H1 (cell line): Measurements from ENCODE around the gene LKAAEAR1. TPM values are rescaled to one million over a fixed set of nuclear protein-coding genes. Genes with fewer than 3 reads are reported as not detected.

Source experiments
- CTCF ChIA-PET: fragments of 300-600 bp; sonication (Branson Sonifier 250); formaldehyde crosslinking; loops from one replicate; lab custom pipeline; 2021; ENCODE audit not compliant: partially characterized antibody; lab: Charles Lee
- POLR2A ChIA-PET: fragments of 300-600 bp; sonication (Branson Sonifier 250); formaldehyde crosslinking; loops from one replicate; lab custom pipeline; 2021; ENCODE audit warnings: inconsistent platforms; ENCODE audit not compliant: partially characterized antibody; lab: Charles Lee
- DNase-seq, 2 experiments: peaks; one replicate each; pipeline versions ENCODE4 v3.0.0 to v3.0.0-alpha.2; 2010 to 2022; ENCODE audit warnings: low spot score in 2 of 2, low read depth in 1 of 2, mixed read lengths in 1 of 2
- FAIRE-seq: peaks from 2 replicates; lab custom pipeline; 2011; peaks lifted over from hg19 to GRCh38; lab: Jason Lieb, UNC
- H2AFZ ChIP-seq: 2 replicates; pipeline ENCODE4 v1.8.1; 2012; ENCODE audit warnings: low read length, inconsistent platforms
- H2AK5ac ChIP-seq: 2 replicates; pipeline ENCODE4 v1.6.1; 2013; ENCODE audit warnings: low read depth, low read length
- H2BK120ac ChIP-seq: replicated peaks from 2 replicates; pipeline ENCODE3; 2013; ENCODE audit warnings: low read depth, low read length, inconsistent platforms
- H2BK12ac ChIP-seq: 2 replicates; pipeline ENCODE4 v1.6.1; 2013; ENCODE audit warnings: low read depth, low read length
- H2BK15ac ChIP-seq: 2 replicates; pipeline ENCODE4 v1.6.1; 2013; ENCODE audit warnings: low read length
- H2BK20ac ChIP-seq: 2 replicates; pipeline ENCODE4 v1.6.1; 2013; ENCODE audit warnings: low read length
- H2BK5ac ChIP-seq: 2 replicates; pipeline ENCODE4 v1.6.1; 2013; ENCODE audit warnings: low read depth, low read length
- H3K14ac ChIP-seq: 2 replicates; pipeline ENCODE4 v1.6.1; 2013; ENCODE audit warnings: inconsistent platforms; ENCODE audit not compliant: insufficient read length
- H3K18ac ChIP-seq: 2 replicates; pipeline ENCODE4 v1.6.1; 2013; ENCODE audit warnings: low read length; ENCODE audit errors: extremely low read depth
- H3K23ac ChIP-seq: 2 replicates; pipeline ENCODE4 v1.6.1; 2013; ENCODE audit warnings: inconsistent platforms; ENCODE audit not compliant: insufficient read length
- H3K23me2 ChIP-seq: 2 replicates; pipeline ENCODE4 v1.6.1; 2013; ENCODE audit warnings: low read depth, low read length
- H3K27ac ChIP-seq: 2 replicates; pipeline ENCODE4 v1.6.1; 2011; ENCODE audit warnings: low read depth, low read length, inconsistent platforms
- H3K27me3 ChIP-seq, 4 experiments: replicated peaks in 1 of 4; 1 replicate in 1 of 4; 2 replicates in 3 of 4; pipeline versions ENCODE4 v1.6.1 to v1.8.1; 2011 to 2013; ENCODE audit warnings: low read length in 3 of 4, mild to moderate bottlenecking in 3 of 4, inconsistent platforms in 2 of 4, mixed read lengths in 2 of 4, moderate library complexity in 1 of 4; ENCODE audit not compliant: control insufficient read depth in 3 of 4, insufficient read depth in 3 of 4; ENCODE audit errors: extremely low read depth in 1 of 4
- H3K36me3 ChIP-seq, 4 experiments: 2 replicates each; pipeline versions ENCODE4 v1.6.1 to v1.8.1; 2011 to 2013; ENCODE audit warnings: mild to moderate bottlenecking in 4 of 4, low read length in 3 of 4, moderate library complexity in 2 of 4, control low read depth in 1 of 4, inconsistent platforms in 1 of 4; ENCODE audit not compliant: insufficient read depth in 4 of 4, control insufficient read depth in 2 of 4
- H3K4ac ChIP-seq: replicated peaks from 2 replicates; pipeline ENCODE3; 2013; ENCODE audit warnings: low read length, low read depth, mixed read lengths, inconsistent platforms; ENCODE audit not compliant: insufficient read length
- H3K4me1 ChIP-seq, 4 experiments: replicated peaks in 1 of 4; 1 replicate in 1 of 4; 2 replicates in 3 of 4; pipeline versions ENCODE4 v1.6.1 to v1.8.1; 2011 to 2013; ENCODE audit warnings: low read length in 3 of 4, inconsistent platforms in 2 of 4, mixed read lengths in 1 of 4; ENCODE audit not compliant: insufficient read depth in 4 of 4, control insufficient read depth in 3 of 4
- H3K4me2 ChIP-seq, 2 experiments: 2 replicates each; pipeline versions ENCODE4 v1.6.1 to v1.8.1; 2011 to 2013; ENCODE audit warnings: low read depth in 2 of 2, low read length in 2 of 2, control low read depth in 1 of 2, inconsistent platforms in 1 of 2, mild to moderate bottlenecking in 1 of 2; ENCODE audit not compliant: insufficient read depth in 1 of 2
- H3K4me3 ChIP-seq, 4 experiments: fragments of 200-600, 300-600 bp in 1 of 4; sonication (generic), shearing (Covaris generic), sonication (Bioruptor Twin) in 1 of 4; 2 replicates each; pipeline versions ENCODE4 v1.5.1 to v1.8.1; 2011 to 2016; ENCODE audit warnings: low read length in 4 of 4, low read depth in 3 of 4, control low read depth in 2 of 4, inconsistent platforms in 2 of 4, mild to moderate bottlenecking in 2 of 4, mixed read lengths in 1 of 4, moderate library complexity in 1 of 4; ENCODE audit not compliant: insufficient read depth in 2 of 4; ENCODE audit errors: extremely low read depth in 1 of 4
- H3K56ac ChIP-seq: replicated peaks from 2 replicates; pipeline ENCODE3; 2013; ENCODE audit warnings: low read depth, mild to moderate bottlenecking, mixed read lengths, low read length, inconsistent platforms; ENCODE audit not compliant: insufficient read length
- H3K79me1 ChIP-seq: 2 replicates; pipeline ENCODE4 v1.6.1; 2013; ENCODE audit warnings: low read depth, low read length, control low read depth
- H3K79me2 ChIP-seq, 2 experiments: 2 replicates each; pipeline versions ENCODE4 v1.6.1 to v1.8.1; 2012 to 2013; ENCODE audit warnings: low read length in 2 of 2, mild to moderate bottlenecking in 2 of 2, inconsistent platforms in 1 of 2; ENCODE audit not compliant: insufficient read depth in 2 of 2, control insufficient read depth in 1 of 2
- H3K9ac ChIP-seq, 4 experiments: replicated peaks in 1 of 4; 1 replicate in 1 of 4; 2 replicates in 3 of 4; pipeline versions ENCODE4 v1.6.1 to v1.8.1; 2011 to 2013; ENCODE audit warnings: low read depth in 3 of 4, low read length in 3 of 4, control low read depth in 2 of 4, mild to moderate bottlenecking in 2 of 4, moderate library complexity in 2 of 4, inconsistent platforms in 1 of 4; ENCODE audit errors: extremely low read depth in 1 of 4
- H3K9me3 ChIP-seq, 2 experiments: 2 replicates each; pipeline versions ENCODE4 v1.6.1 to v1.8.1; 2012 to 2013; ENCODE audit warnings: mild to moderate bottlenecking in 2 of 2, moderate library complexity in 2 of 2, control low read depth in 1 of 2, inconsistent platforms in 1 of 2, low read depth in 1 of 2, low read length in 1 of 2, mixed read lengths in 1 of 2; ENCODE audit not compliant: insufficient read depth in 2 of 2
- H4K20me1 ChIP-seq, 2 experiments: replicated peaks in 1 of 2; 2 replicates each; pipeline versions ENCODE3 to v1.8.1; 2011 to 2013; ENCODE audit warnings: inconsistent platforms in 2 of 2, low read length in 2 of 2, mild to moderate bottlenecking in 1 of 2; ENCODE audit not compliant: insufficient read depth in 2 of 2, control insufficient read depth in 1 of 2
- H4K5ac ChIP-seq: 2 replicates; pipeline ENCODE4 v1.6.1; 2013; ENCODE audit warnings: low read length, low read depth, mixed read lengths, inconsistent platforms; ENCODE audit not compliant: insufficient read length
- H4K8ac ChIP-seq: 2 replicates; pipeline ENCODE4 v1.8.0; 2013; ENCODE audit warnings: mild to moderate bottlenecking, moderate library complexity, low read length, inconsistent platforms; ENCODE audit not compliant: insufficient read depth; ENCODE audit errors: extremely low read depth
- H4K91ac ChIP-seq: replicated peaks from 2 replicates; pipeline ENCODE3; 2013; ENCODE audit warnings: low read length, mixed read lengths, inconsistent platforms; ENCODE audit not compliant: insufficient read length
- BACH1 ChIP-seq: IDR thresholded peaks from 2 replicates; pipeline ENCODE4 v1.6.1; 2012; ENCODE audit warnings: low read length, improper control_type of control experiment
- FOSL1 ChIP-seq: IDR thresholded peaks from 2 replicates; pipeline ENCODE4 v1.6.1; 2011; ENCODE audit warnings: mild to moderate bottlenecking, low read depth, low read length, moderate library complexity; ENCODE audit not compliant: insufficient read depth
- HDAC6 ChIP-seq: IDR thresholded peaks from one replicate; pipeline ENCODE4 v1.7.1; 2012; ENCODE audit warnings: low read depth, mild to moderate bottlenecking, inconsistent platforms, low read length, moderate library complexity
- RAD21 ChIP-seq, 2 experiments: IDR thresholded peaks in 1 of 2; conservative IDR thresholded peaks in 1 of 2; 2 replicates each; pipeline ENCODE4 v1.6.1; 2011; ENCODE audit warnings: low read depth in 2 of 2, low read length in 2 of 2, improper control_type of control experiment in 1 of 2, inconsistent platforms in 1 of 2, mild to moderate bottlenecking in 1 of 2, moderate library complexity in 1 of 2
- RBBP5 ChIP-seq: IDR thresholded peaks from 2 replicates; pipeline ENCODE4 v1.7.1; 2012; ENCODE audit warnings: low read depth, mild to moderate bottlenecking, inconsistent platforms, low read length, moderate library complexity, borderline replicate concordance
- SAP30 ChIP-seq: fragments of 300-600 bp; sonication (generic); IDR thresholded peaks from 2 replicates; pipeline ENCODE4 v1.7.1; 2012; ENCODE audit warnings: low read length, moderate library complexity, mild to moderate bottlenecking, inconsistent platforms; ENCODE audit not compliant: insufficient read depth, insufficient replicate concordance
- SUZ12 ChIP-seq: fragments of 200-600 bp; sonication (generic); IDR thresholded peaks from 2 replicates; pipeline ENCODE4 v1.6.1; 2012; ENCODE audit warnings: mild to moderate bottlenecking, inconsistent platforms, low read length, moderate library complexity, mixed read lengths
- ZNF274 ChIP-seq: IDR thresholded peaks from 2 replicates; pipeline ENCODE4 v1.7.0; 2012; ENCODE audit warnings: low read length, borderline replicate concordance; ENCODE audit errors: extremely low read depth
- WGBS, 2 experiments: shearing (Covaris generic) in 1 of 2; methylation state at CpG; one replicate each; pipeline versions ENCODE4 v1.1.6 to v1.1.7; 2013 to 2015; ENCODE audit warnings: low lambda C conversion rate in 2 of 2, mixed read lengths in 2 of 2, inconsistent platforms in 1 of 2, low coverage in 1 of 2, missing lambda C conversion rate in 1 of 2; ENCODE audit not compliant: insufficient replicate concordance in 2 of 2, insufficient coverage in 1 of 2, insufficient read length in 1 of 2; ENCODE audit errors: extremely low coverage in 1 of 2, missing lambda C conversion rate in 1 of 2; 5-methylcytosine and 5-hydroxymethylcytosine counted together
- polyA plus RNA-seq, 7 experiments: library from polyadenylated mRNA; depleted of rRNA in 3 of 7; stranded (reverse) in 5 of 7; unstranded in 2 of 7; fragments of >200 nt in 5 of 7; fragments of 200-250 nt in 2 of 7; gene quantifications; 1 replicate in 5 of 7; 2 replicates in 1 of 7; 4 replicates in 1 of 7; pipeline versions ENCODE4 v1.2.1 to v1.2.3, GENCODE V29; 2011 to 2013; ENCODE audit warnings: missing spikeins in 2 of 7, mixed read lengths in 2 of 7
- total RNA-seq: library from RNA; stranded (reverse); fragmentation: NEBNext Ultra II Directional; extraction: Animal tissue kit (Norgen Biotek cat#: 25700); gene quantifications from 2 replicates; pipeline ENCODE4 v1.2.1, GENCODE V29; 2021
- TF ChIP-seq, protein P1 (sequence below): IDR thresholded peaks from 2 replicates; pipeline ENCODE4 v1.6.1; 2011; ENCODE audit warnings: low read length, improper control_type of control experiment

Gene LKAAEAR1
- total and polyA plus RNA-seq, 2 of the 8 experiments (the other 6 are each of a cell fraction or from before 2014, with no cell fraction given) = 0.41 to 0.53 TPM

DNA sequence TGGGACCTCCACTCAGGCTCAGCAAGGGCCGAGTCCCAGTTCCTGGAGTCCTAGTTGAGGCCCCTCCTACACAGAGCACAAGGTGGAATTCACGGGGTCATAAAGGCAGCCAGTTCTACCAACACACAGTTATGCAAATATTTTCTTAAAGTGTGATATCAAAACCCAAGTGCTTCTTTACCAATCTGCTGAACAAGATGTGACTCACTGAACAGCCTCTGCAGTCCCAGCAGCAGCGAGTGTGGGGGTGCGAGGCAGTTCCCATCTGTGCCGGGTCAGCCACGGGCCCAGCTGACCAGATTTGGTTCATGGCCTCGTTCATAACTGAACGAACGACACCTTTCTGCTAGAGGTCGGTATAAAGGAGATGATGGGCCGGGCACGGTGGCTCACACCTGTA lies 25.7 kb downstream of the LKAAEAR1 start:
- no peak overlapping the region for H2BK20ac ChIP-seq
- no peak overlapping the region for H2AK5ac ChIP-seq
- H3K4ac ChIP-seq = no peak overlapping the region
- no peaks in the 10 kb centered on the region for H4K20me1 ChIP-seq
- H4K91ac ChIP-seq = no peak overlapping the region
- no peak overlapping the region for H3K14ac ChIP-seq
- H2BK120ac ChIP-seq = no peak overlapping the region
- no peak overlapping the region; the same call in 1 of the 2 replicates for H4K8ac ChIP-seq
- H3K23ac ChIP-seq = no peak overlapping the region
- no peaks in the 10 kb centered on the region for H3K36me3 ChIP-seq
- WGBS, 2 experiments = 87% methylated on average over 12 of the region's 12 CpGs; no CpG with 5 or more reads in 1 of the 2 experiments
- H4K5ac ChIP-seq = no peak overlapping the region
- FAIRE-seq = no peak
- DNase-seq = no peak
- H3K27me3 ChIP-seq = peaks cover 0 to 2% (median 0%) of the 10 kb centered on the region in 4 experiments; a peak in 2 of 7 replicates
- no peak overlapping the region for H2BK5ac ChIP-seq
- no peak overlapping the region for H3K4me3 ChIP-seq
- no peaks in the 10 kb centered on the region for H3K79me2 ChIP-seq
- no peak overlapping the region for H3K27ac ChIP-seq
- no peaks in the 10 kb centered on the region; the same call in 1 of the 2 replicates for H3K23me2 ChIP-seq
- H3K56ac ChIP-seq = no peak overlapping the region
- H3K4me1 ChIP-seq = peaks cover 0 to 22% (median 14%) of the 10 kb centered on the region in 4 experiments; a peak in 6 of 7 replicates
- CTCF ChIA-PET = interaction anchor here (1.0 to 15.0 kb wide), 9 partner anchors 8 to 521 kb away, joined by 3 to 139 read pairs (median 6); partner anchors contain the start of genes C20orf204, LKAAEAR1, OPRL1 and PRPF6
- H2AFZ ChIP-seq = no peak overlapping the region
- H2BK12ac ChIP-seq = no peak overlapping the region
- POLR2A ChIA-PET = no interaction called here
- H3K79me1 ChIP-seq = no peaks in the 10 kb centered on the region
- H3K18ac ChIP-seq = no peak overlapping the region
- no peak overlapping the region for H3K9ac ChIP-seq
- H3K4me2 ChIP-seq = no peak overlapping the region
- no peaks in the 10 kb centered on the region for H3K9me3 ChIP-seq
- no peak overlapping the region for H2BK15ac ChIP-seq
- no peak for TF ChIP-seq HDAC6
- TF ChIP-seq SAP30 = no peak
- TF ChIP-seq, protein P1, sequence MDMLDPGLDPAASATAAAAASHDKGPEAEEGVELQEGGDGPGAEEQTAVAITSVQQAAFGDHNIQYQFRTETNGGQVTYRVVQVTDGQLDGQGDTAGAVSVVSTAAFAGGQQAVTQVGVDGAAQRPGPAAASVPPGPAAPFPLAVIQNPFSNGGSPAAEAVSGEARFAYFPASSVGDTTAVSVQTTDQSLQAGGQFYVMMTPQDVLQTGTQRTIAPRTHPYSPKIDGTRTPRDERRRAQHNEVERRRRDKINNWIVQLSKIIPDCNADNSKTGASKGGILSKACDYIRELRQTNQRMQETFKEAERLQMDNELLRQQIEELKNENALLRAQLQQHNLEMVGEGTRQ = no peak
- TF ChIP-seq BACH1 = no peak
- TF ChIP-seq SUZ12 = no peak
- TF ChIP-seq RAD21 (IDR thresholded peaks at IDR 0.05 in 1 of 2, conservative IDR thresholded peaks at IDR 0.05 in 1 of 2; ENCODE audit: low read depth in 2 of 2, low read length in 2 of 2) = no peak
- TF ChIP-seq FOSL1 = no peak
- no peak for TF ChIP-seq RBBP5
- TF ChIP-seq ZNF274 = no peak
